SK-N-MC (cell line): ENCODE results near the gene ATXN10.

Experiments used
- EZH2 ChIP-seq: fragments of 200-600 bp; sonication (generic); IDR thresholded peaks from one replicate; pipeline ENCODE4 v1.6.1; 2017; ENCODE audit warnings: antibody characterized with exemption
- FOXP2 ChIP-seq: optimal IDR thresholded peaks from 2 replicates; pipeline ENCODE3; 2011; ENCODE audit warnings: mild to moderate bottlenecking, moderate library complexity; ENCODE audit not compliant: insufficient read depth; ENCODE audit errors: extremely low read length, control extremely low read depth
- POLR2AphosphoS5 ChIP-seq: IDR thresholded peaks from 2 replicates; pipeline ENCODE4 v1.6.1; 2012; ENCODE audit warnings: mild to moderate bottlenecking, low read depth, low read length, borderline replicate concordance

DNA sequence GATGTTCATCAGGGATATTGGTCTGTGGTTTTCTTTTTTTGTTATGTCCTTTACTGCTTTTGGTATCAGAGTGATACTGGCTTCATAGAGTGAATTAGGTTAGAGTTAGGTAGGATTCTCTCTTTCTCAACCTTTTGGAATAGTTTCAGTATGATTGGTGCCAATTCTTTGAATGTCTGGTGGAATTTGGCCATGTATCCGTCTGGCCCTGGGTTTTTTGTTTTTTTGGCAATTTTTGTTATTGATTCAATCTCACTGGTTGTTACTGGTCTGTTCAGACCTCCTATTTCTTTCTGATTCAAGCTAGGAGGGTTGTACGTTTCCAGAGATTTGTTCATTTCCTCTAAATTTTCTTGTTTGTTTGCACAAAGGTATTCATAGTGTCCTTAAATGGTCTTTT lies 54.4 kb downstream of the ATXN10 start:
- no peak for TF ChIP-seq EZH2
- no peak for TF ChIP-seq POLR2AphosphoS5
- no peak for TF ChIP-seq FOXP2
